Measurements from ENCODE around the gene GJC2. TPM values are rescaled to one million over a fixed set of nuclear protein-coding genes. Genes with fewer than 3 reads are reported as not detected.

GJC2 gene
- total and polyA plus RNA-seq, 2 donors: 1.2 to 1.5 TPM

DNA sequence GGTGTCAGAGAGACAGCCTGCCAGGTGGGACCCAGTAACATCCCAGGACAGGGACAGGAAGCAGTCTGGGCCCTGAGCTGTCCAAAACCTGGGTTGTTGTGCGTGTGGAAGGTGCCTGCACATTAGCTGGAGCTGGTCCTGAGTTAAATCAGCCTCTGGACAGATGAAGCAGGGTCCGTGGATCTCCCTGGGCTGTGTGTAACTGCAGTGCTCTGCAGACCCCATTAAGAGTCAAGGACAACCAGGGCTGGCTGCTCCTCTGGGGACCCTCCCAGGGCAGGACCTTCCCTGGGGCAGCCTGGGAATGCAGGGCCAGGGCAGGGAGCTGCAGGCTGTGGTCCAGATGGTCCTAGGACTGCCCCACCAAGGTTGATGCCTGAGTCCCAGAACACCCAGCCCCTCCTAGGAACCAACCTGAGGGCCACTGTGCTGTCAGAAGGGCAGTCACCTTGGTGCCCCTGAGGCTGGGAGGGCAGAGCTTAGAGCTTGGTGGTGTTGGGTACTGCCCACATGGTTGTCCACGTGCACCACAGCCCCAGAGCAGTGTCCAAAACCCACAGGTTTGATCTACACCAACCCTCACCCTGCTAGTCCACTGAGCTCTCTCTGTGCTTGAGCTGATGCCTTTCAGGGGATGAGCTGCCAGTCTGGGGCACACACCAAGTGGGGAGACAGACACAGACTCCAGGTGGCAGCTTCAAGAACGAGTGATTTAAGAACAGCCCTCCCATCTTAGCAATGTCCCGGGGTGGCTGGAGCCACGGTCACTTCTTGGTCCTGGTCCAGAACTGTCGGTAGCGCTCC is 43.5 kb upstream of the GJC2 start:
- Histone ChIP-seq H3K9me3 (ENCODE audit: control insufficient read depth in 2 of 2, insufficient read depth in 1 of 2, low read length in 1 of 2) (peaks cover 0 to 7% of the 10 kb centered on the region in 2 donors), H3K27ac (ENCODE audit: low read depth in 1 of 2, low read length in 1 of 2) (no peak overlapping the region), H3K4me3 (ENCODE audit: low read length in 2 of 2) (no peak overlapping the region), H3K27me3 (ENCODE audit: control insufficient read depth in 2 of 2, insufficient read depth in 1 of 2, low read length in 1 of 2) (no peaks in the 10 kb centered on the region), H3K36me3 (ENCODE audit: control insufficient read depth in 2 of 2, insufficient read depth in 2 of 2, low read length in 1 of 2) (peaks cover 17 to 20% of the 10 kb centered on the region in 2 donors), H3K4me1 (ENCODE audit: control insufficient read depth in 2 of 2, insufficient read depth in 2 of 2, low read length in 2 of 2) (peaks cover 22 to 38% of the 10 kb centered on the region in 2 donors)
- 95% methylated on average over 8 of the region's 8 CpGs for WGBS
- DNase-seq (ENCODE audit: low read depth in 6 of 9, low spot score in 9 of 9): no peak

DNA sequence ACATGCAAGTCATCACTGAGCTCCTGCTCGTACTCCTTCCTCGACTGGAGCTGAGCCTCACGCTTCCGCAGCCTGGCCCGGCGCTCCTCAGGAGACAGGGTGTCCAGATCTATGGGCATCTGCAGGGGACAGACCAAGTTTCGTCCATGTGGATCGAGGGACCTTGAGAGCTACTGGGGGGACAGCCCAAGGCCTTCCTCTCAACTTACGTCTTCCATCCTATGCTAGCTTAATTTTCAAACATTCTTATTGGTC is 43.0 kb upstream of the GJC2 start:
- Histone ChIP-seq H3K27me3 (ENCODE audit: control insufficient read depth in 2 of 2, insufficient read depth in 1 of 2, low read length in 1 of 2) (no peaks in the 10 kb centered on the region), H3K4me1 (ENCODE audit: control insufficient read depth in 2 of 2, insufficient read depth in 2 of 2, low read length in 2 of 2) (peaks cover 20 to 35% of the 10 kb centered on the region in 2 donors), H3K4me3 (ENCODE audit: low read length in 2 of 2) (no peak overlapping the region), H3K27ac (ENCODE audit: low read depth in 1 of 2, low read length in 1 of 2) (no peak overlapping the region), H3K9me3 (ENCODE audit: control insufficient read depth in 2 of 2, insufficient read depth in 1 of 2, low read length in 1 of 2) (peaks cover 0 to 7% of the 10 kb centered on the region in 2 donors), H3K36me3 (ENCODE audit: control insufficient read depth in 2 of 2, insufficient read depth in 2 of 2, low read length in 1 of 2) (peaks cover 17 to 20% of the 10 kb centered on the region in 2 donors)
- WGBS: 98% methylated on average over 9 of the region's 9 CpGs
- DNase-seq (ENCODE audit: low read depth in 6 of 9, low spot score in 9 of 9): no peak

DNA sequence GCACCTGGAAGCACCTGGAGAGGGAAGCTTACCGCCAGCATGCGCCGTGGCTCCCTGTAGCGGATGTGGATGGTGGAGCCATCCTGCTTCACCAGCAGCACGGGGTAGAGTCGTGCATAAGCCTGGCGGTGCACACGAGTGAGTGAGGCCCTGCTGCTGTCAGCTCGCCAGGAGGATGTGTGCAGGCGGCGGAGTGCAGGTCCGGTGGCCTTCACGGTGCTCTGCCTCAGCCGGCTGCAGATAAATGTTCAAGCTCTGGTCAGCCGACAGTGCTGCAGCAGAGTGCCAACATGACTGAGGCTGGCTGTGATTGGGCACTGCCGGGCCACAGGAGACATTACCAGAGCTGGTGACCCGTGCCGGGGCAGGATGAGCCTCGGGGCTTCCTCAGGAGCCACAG is 42.1 kb upstream of the GJC2 start:
- DNase-seq (ENCODE audit: low read depth in 6 of 9, low spot score in 9 of 9): no peak
- H3K27ac ChIP-seq (ENCODE audit: low read depth in 1 of 2, low read length in 1 of 2): no peak overlapping the region

DNA sequence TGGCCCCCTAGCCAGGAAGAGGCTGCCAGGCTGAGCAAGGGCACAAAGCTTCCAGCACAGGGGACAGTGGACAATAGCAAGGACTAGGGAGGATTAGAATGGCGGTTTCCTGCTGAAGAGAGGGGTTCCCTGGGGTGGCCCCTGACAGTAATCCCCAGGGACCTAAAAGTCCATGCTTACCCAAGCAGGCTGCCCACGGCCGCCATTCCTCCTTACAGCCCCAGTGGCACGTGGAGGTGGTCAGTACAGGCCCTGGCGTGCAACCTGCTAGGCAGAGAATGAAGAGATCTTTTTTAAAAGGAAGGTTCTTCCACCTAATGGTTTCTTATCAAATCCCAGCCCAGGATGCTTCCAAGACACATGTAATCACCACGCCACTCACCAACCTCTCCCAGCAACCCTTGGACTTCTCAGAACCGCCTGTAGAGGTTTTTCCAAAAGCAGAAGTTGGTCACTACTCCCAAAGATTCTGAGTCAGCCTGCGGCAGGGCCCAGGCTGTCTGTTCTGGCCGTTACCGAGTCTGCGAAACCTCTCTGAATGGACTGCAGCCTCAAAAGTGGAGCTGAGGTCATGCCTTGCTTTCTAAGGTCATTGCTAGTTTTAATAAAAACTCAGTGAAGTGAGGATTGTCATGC is 41.6 kb upstream of the GJC2 start:
- H3K27ac ChIP-seq (ENCODE audit: low read depth in 1 of 2, low read length in 1 of 2): peak overlapping the region in 1 of 2 donors; percentile 72
- 85% methylated on average over 11 of the region's 11 CpGs for WGBS
- H3K4me3 ChIP-seq (ENCODE audit: low read length in 2 of 2): peak overlapping the region; percentile 86 to 88
- H3K36me3 ChIP-seq (ENCODE audit: control insufficient read depth in 2 of 2, insufficient read depth in 2 of 2, low read length in 1 of 2): peaks cover 17 to 20% of the 10 kb centered on the region in 2 donors
- no peak for DNase-seq (ENCODE audit: low read depth in 6 of 9, low spot score in 9 of 9)
- H3K9me3 ChIP-seq (ENCODE audit: control insufficient read depth in 2 of 2, insufficient read depth in 1 of 2, low read length in 1 of 2): peaks cover 0 to 7% of the 10 kb centered on the region in 2 donors
- H3K4me1 ChIP-seq (ENCODE audit: control insufficient read depth in 2 of 2, insufficient read depth in 2 of 2, low read length in 2 of 2): peaks cover 13 to 31% of the 10 kb centered on the region in 2 donors
- no peaks in the 10 kb centered on the region for H3K27me3 ChIP-seq (ENCODE audit: control insufficient read depth in 2 of 2, insufficient read depth in 1 of 2, low read length in 1 of 2)

More for the DNA sequence above, 42.1 kb upstream of the GJC2 start:
- H3K27me3 ChIP-seq (ENCODE audit: control insufficient read depth in 2 of 2, insufficient read depth in 1 of 2, low read length in 1 of 2): no peaks in the 10 kb centered on the region
- 95% methylated on average over 19 of the region's 19 CpGs for WGBS
- H3K4me3 ChIP-seq (ENCODE audit: low read length in 2 of 2): no peak overlapping the region
- H3K9me3 ChIP-seq (ENCODE audit: control insufficient read depth in 2 of 2, insufficient read depth in 1 of 2, low read length in 1 of 2): peaks cover 0 to 7% of the 10 kb centered on the region in 2 donors
- H3K4me1 ChIP-seq (ENCODE audit: control insufficient read depth in 2 of 2, insufficient read depth in 2 of 2, low read length in 2 of 2): peaks cover 13 to 31% of the 10 kb centered on the region in 2 donors
- H3K36me3 ChIP-seq (ENCODE audit: control insufficient read depth in 2 of 2, insufficient read depth in 2 of 2, low read length in 1 of 2): peaks cover 17 to 20% of the 10 kb centered on the region in 2 donors

DNA sequence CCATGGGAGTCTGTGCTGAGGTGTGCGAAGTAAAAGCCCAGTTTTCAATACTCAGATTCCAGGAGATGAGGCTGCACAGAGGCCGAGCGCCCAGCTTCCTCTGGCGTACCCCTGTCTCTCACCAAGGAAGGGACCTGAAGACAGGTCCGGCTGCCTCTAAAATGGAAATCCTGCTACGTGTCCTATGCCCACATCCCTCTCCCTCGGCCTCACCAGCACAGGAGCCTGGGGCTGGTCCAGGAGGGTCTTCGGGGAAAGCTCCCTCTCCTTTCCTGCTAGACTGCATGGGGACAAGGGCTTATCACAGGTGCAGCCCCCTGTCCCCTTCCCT is 41.0 kb upstream of the GJC2 start:
- Histone ChIP-seq H3K9me3 (ENCODE audit: control insufficient read depth in 2 of 2, insufficient read depth in 1 of 2, low read length in 1 of 2) (peaks cover 0 to 5% of the 10 kb centered on the region in 2 donors), H3K27me3 (ENCODE audit: control insufficient read depth in 2 of 2, insufficient read depth in 1 of 2, low read length in 1 of 2) (no peaks in the 10 kb centered on the region), H3K4me1 (ENCODE audit: control insufficient read depth in 2 of 2, insufficient read depth in 2 of 2, low read length in 2 of 2) (peaks cover 11 to 26% of the 10 kb centered on the region in 2 donors), H3K27ac (ENCODE audit: low read depth in 1 of 2, low read length in 1 of 2) (peak overlapping the region; percentile 72 to 90), H3K4me3 (ENCODE audit: low read length in 2 of 2) (peak overlapping the region; percentile 86 to 88), H3K36me3 (ENCODE audit: control insufficient read depth in 2 of 2, insufficient read depth in 2 of 2, low read length in 1 of 2) (peaks cover 17 to 20% of the 10 kb centered on the region in 2 donors)
- WGBS: 6% methylated on average over 8 of the region's 8 CpGs
- no peak for DNase-seq (ENCODE audit: low read depth in 6 of 9, low spot score in 9 of 9)

DNA sequence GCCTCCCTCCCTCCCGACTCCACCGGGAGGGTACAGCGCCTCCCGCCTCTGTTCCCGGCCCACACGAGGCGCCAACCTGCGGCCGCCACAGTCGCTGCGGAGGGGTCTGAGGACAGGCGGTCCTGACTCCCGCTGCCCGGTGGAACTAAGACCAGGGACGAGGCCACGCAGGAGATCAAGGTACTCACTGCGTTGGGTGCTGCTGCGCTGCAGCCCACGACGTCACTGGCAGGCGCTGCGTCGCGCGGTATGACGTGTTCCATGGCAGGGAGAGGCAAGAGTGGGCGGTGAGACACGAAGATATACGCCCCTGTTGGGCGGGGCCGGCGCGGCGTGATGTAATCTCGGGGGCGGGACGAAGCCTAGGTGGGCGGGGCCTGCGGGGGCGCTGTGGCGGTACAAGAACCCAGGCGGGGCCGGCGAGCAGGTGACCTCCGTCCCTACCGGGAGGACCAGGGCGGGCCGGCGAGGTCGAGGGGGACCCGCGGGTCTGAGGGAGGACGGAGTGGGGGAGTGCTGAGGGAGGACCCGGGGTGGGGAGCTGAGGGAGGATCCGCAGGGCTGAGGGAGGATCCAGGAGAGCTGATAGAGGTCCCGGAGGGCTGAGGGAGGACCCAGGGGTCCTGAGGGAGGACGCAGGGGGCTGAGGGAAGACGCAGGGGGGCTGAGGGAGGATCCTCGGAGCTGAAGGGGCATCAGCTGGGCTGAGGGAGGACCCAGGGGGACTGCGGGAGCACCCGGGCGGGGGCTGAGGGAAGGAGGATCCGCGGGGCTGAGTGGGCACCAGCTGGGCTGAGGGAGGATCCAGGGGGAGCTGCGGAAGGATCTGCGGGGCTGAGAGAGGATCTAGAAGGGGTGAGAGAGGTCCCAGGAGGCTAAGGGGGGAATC is 40.4 kb upstream of the GJC2 start, which contains the start of gene MRPL55:
TSS of gene MRPL55 (minus strand) at position 227 of the 889 bp plus-strand sequence. CDS start 1,039 bp downstream, outside the sequence.
- WGBS: under 1% methylated on average over 66 of the region's 66 CpGs
- H3K9me3 ChIP-seq (ENCODE audit: control insufficient read depth in 2 of 2, insufficient read depth in 1 of 2, low read length in 1 of 2): peaks cover 0 to 3% of the 10 kb centered on the region in 2 donors

DNA sequence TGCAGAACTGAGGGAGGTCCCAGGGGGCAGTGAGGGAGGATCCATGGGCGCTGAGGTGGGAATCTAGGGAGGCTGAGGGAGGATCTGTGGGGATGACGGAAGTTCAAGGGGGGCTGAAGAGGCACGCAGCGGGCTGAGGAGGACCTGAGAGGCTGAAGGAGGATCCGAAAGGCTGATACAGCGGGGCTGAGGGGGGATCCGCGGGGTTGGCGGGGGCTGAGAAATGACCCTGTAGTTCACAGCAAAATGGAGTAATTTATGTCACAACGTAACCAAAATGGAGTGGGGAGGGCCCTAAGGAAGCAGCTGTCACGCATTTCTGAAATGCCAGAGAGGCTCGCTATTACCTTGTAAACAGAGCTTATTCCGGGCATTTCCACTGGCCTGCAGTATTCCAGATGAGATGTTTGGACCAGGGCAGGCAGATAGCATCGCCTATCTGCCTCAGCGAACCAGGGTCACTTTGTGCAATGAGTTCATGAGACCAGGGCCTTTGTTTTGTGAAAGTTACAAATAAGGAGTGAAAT is 39.7 kb upstream of the GJC2 start:
- peak in 1 of 9 donors; percentile 21 for DNase-seq (ENCODE audit: low read depth in 6 of 9, low spot score in 9 of 9)
- WGBS: 49% methylated on average over 15 of the region's 15 CpGs
- peaks cover 9 to 19% of the 10 kb centered on the region in 2 donors for H3K4me1 ChIP-seq (ENCODE audit: control insufficient read depth in 2 of 2, insufficient read depth in 2 of 2, low read length in 2 of 2)
- H3K27ac ChIP-seq (ENCODE audit: low read depth in 1 of 2, low read length in 1 of 2): peak overlapping the region in 1 of 2 donors; percentile 89
- H3K9me3 ChIP-seq (ENCODE audit: control insufficient read depth in 2 of 2, insufficient read depth in 1 of 2, low read length in 1 of 2): peaks cover 0 to 3% of the 10 kb centered on the region in 2 donors
- peak overlapping the region; percentile 86 to 88 for H3K4me3 ChIP-seq (ENCODE audit: low read length in 2 of 2)
- H3K36me3 ChIP-seq (ENCODE audit: control insufficient read depth in 2 of 2, insufficient read depth in 2 of 2, low read length in 1 of 2): peaks cover 17 to 20% of the 10 kb centered on the region in 2 donors
- no peaks in the 10 kb centered on the region for H3K27me3 ChIP-seq (ENCODE audit: control insufficient read depth in 2 of 2, insufficient read depth in 1 of 2, low read length in 1 of 2)

More for the DNA sequence above, 40.4 kb upstream of the GJC2 start, which contains the start of gene MRPL55:
- DNase-seq (ENCODE audit: low read depth in 6 of 9, low spot score in 9 of 9): peak; percentile 91 to 98 (median 96)
- H3K4me1 ChIP-seq (ENCODE audit: control insufficient read depth in 2 of 2, insufficient read depth in 2 of 2, low read length in 2 of 2): peaks cover 9 to 20% of the 10 kb centered on the region in 2 donors
- peaks cover 17 to 20% of the 10 kb centered on the region in 2 donors for H3K36me3 ChIP-seq (ENCODE audit: control insufficient read depth in 2 of 2, insufficient read depth in 2 of 2, low read length in 1 of 2)
- H3K27ac ChIP-seq (ENCODE audit: low read depth in 1 of 2, low read length in 1 of 2): peak within 1 kb of the TSS; percentile 72 to 90
- H3K27me3 ChIP-seq (ENCODE audit: control insufficient read depth in 2 of 2, insufficient read depth in 1 of 2, low read length in 1 of 2): no peaks in the 10 kb centered on the region
- H3K4me3 ChIP-seq (ENCODE audit: low read length in 2 of 2): peak within 1 kb of the TSS; percentile 86 to 88

DNA sequence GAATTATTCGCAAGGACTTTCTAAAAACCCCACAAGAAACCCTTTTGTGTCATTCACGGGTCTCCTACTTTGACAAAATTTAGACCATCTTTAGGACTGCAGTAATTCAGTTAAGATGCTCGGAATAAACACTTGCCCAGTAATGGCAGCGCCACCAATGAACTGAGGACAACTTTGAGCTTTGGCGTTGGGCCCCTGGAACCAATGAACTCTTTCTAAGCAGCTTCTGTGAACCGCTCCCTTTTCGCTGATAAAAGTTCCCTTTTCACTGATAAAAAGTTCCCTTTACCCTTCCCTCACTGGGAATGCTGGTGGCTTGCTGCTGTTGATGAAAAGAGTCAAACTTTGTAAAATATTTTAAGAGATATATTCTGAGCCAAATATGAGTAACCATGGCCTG is 39.2 kb upstream of the GJC2 start:
- Histone ChIP-seq H3K4me3 (ENCODE audit: low read length in 2 of 2) (no peak overlapping the region), H3K36me3 (ENCODE audit: control insufficient read depth in 2 of 2, insufficient read depth in 2 of 2, low read length in 1 of 2) (peaks cover 17 to 20% of the 10 kb centered on the region in 2 donors), H3K27me3 (ENCODE audit: control insufficient read depth in 2 of 2, insufficient read depth in 1 of 2, low read length in 1 of 2) (no peaks in the 10 kb centered on the region), H3K9me3 (ENCODE audit: control insufficient read depth in 2 of 2, insufficient read depth in 1 of 2, low read length in 1 of 2) (peaks cover 0 to 3% of the 10 kb centered on the region in 2 donors), H3K27ac (ENCODE audit: low read depth in 1 of 2, low read length in 1 of 2) (no peak overlapping the region), H3K4me1 (ENCODE audit: control insufficient read depth in 2 of 2, insufficient read depth in 2 of 2, low read length in 2 of 2) (peaks cover 9 to 19% of the 10 kb centered on the region in 2 donors)
- 97% methylated on average over 7 of the region's 7 CpGs for WGBS
- no peak for DNase-seq (ENCODE audit: low read depth in 6 of 9, low spot score in 9 of 9)

All from thymus (tissue), 11 donors.